PFSK-1 (cell line): Measurements from ENCODE around the gene CLIP4.

Source experiments
- POLR2AphosphoS5 ChIP-seq: IDR thresholded peaks from 2 replicates; pipeline ENCODE4 v1.6.1; 2012; ENCODE audit warnings: low read depth, mild to moderate bottlenecking, control low read depth, low read length, moderate library complexity
- REST ChIP-seq, 2 experiments: IDR thresholded peaks; 2 replicates each; pipeline versions ENCODE4 v1.6.1 to v1.8.0; 2011 to 2012; ENCODE audit warnings: low read depth in 2 of 2, low read length in 2 of 2, control low read depth in 1 of 2, inconsistent platforms in 1 of 2, mild to moderate bottlenecking in 1 of 2, moderate library complexity in 1 of 2; ENCODE audit not compliant: insufficient read depth in 1 of 2
- SIN3A ChIP-seq: IDR thresholded peaks from 2 replicates; pipeline ENCODE4 v1.6.1; 2012; ENCODE audit warnings: mild to moderate bottlenecking, low read length, moderate library complexity, borderline replicate concordance; ENCODE audit not compliant: insufficient read depth
- TAF1 ChIP-seq: IDR thresholded peaks from 2 replicates; pipeline ENCODE4 v1.6.1; 2012; ENCODE audit warnings: low read length, control low read depth, borderline replicate concordance; ENCODE audit not compliant: insufficient read depth

- no peak for TF ChIP-seq TAF1
- no peak for TF ChIP-seq REST (IDR thresholded peaks at IDR 0.05; ENCODE audit: insufficient read depth in 1 of 2, low read depth in 2 of 2, low read length in 2 of 2)
- TF ChIP-seq POLR2AphosphoS5: no peak
- no peak for TF ChIP-seq SIN3A
Measured at GRCh38 chr2:29213888-29214291, 98.7 kb downstream of the CLIP4 start.
